Parathyroid adenoma (tissue), 2 donors: ENCODE data around the gene UNC13B.

Experiments
- H2AFZ ChIP-seq: fragments of 300-600 bp; sonication (generic); one replicate; pipeline ENCODE4 v1.7.0; 2017; ENCODE audit warnings: antibody characterized with exemption, mild to moderate bottlenecking
- H3K27ac ChIP-seq: fragments of 300-600 bp; sonication (generic); one replicate; pipeline ENCODE4 v1.7.0; 2017
- H3K27me3 ChIP-seq: fragments of 300-600 bp; sonication (generic); one replicate; pipeline ENCODE4 v1.7.0; 2017; ENCODE audit warnings: low read length; ENCODE audit not compliant: control insufficient read depth, insufficient read depth
- H3K36me3 ChIP-seq: fragments of 300-600 bp; sonication (generic); one replicate; pipeline ENCODE4 v1.7.0; 2017; ENCODE audit warnings: low read length; ENCODE audit not compliant: control insufficient read depth, insufficient read depth
- H3K4me1 ChIP-seq: fragments of 300-600 bp; sonication (generic); one replicate; pipeline ENCODE4 v1.7.0; 2017; ENCODE audit warnings: control low read depth
- H3K4me2 ChIP-seq: fragments of 300-600 bp; sonication (generic); one replicate; pipeline ENCODE4 v1.7.0; 2017; ENCODE audit warnings: low read length
- H3K4me3 ChIP-seq: fragments of 300-600 bp; sonication (generic); one replicate; pipeline ENCODE4 v1.7.0; 2017; ENCODE audit warnings: low read depth, low read length
- H3K79me2 ChIP-seq: fragments of 300-600 bp; sonication (generic); one replicate; pipeline ENCODE4 v1.7.0; 2017; ENCODE audit warnings: control low read depth
- H3K9ac ChIP-seq: fragments of 300-600 bp; sonication (generic); one replicate; pipeline ENCODE4 v1.7.0; 2017; ENCODE audit warnings: mild to moderate bottlenecking
- H3K9me3 ChIP-seq: fragments of 300-600 bp; sonication (generic); one replicate; pipeline ENCODE4 v1.7.0; 2017; ENCODE audit warnings: low read length; ENCODE audit not compliant: control insufficient read depth
- TF ChIP-seq, protein P1 (sequence below): fragments of 300-600 bp; sonication (generic); IDR thresholded peaks from one replicate; pipeline ENCODE4 v1.7.0; 2017; ENCODE audit warnings: antibody characterized with exemption, mild to moderate bottlenecking
- donor health status: primary hyperparathyroidism.

The UNC13B gene

DNA sequence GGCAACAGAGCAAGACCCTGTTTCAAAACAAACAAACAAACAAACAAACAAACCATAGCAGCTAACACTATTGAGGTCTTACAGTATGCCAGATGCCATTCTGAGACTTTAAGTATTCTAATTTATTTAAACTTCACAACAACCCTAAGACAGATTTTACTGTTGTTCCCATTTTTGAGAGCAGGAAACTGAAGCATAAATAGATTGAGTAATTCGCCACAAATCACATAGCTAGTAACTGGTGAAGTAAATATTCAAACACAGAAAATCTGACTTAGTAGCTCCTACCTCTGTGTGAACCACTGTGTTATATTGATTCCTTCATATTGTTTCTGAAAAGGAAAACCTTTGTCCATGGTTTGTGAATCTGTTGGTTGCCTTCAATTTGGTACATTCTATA lies 98.4 kb downstream of the UNC13B start:
- no peaks in the 10 kb centered on the region for H3K4me1 ChIP-seq
- H3K4me2 ChIP-seq = no peak overlapping the region
- H3K9me3 ChIP-seq = no peaks in the 10 kb centered on the region
- H3K27ac ChIP-seq = no peak overlapping the region
- no peaks in the 10 kb centered on the region for H3K79me2 ChIP-seq
- TF ChIP-seq, protein P1, sequence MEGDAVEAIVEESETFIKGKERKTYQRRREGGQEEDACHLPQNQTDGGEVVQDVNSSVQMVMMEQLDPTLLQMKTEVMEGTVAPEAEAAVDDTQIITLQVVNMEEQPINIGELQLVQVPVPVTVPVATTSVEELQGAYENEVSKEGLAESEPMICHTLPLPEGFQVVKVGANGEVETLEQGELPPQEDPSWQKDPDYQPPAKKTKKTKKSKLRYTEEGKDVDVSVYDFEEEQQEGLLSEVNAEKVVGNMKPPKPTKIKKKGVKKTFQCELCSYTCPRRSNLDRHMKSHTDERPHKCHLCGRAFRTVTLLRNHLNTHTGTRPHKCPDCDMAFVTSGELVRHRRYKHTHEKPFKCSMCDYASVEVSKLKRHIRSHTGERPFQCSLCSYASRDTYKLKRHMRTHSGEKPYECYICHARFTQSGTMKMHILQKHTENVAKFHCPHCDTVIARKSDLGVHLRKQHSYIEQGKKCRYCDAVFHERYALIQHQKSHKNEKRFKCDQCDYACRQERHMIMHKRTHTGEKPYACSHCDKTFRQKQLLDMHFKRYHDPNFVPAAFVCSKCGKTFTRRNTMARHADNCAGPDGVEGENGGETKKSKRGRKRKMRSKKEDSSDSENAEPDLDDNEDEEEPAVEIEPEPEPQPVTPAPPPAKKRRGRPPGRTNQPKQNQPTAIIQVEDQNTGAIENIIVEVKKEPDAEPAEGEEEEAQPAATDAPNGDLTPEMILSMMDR = no peak
- H3K4me3 ChIP-seq = no peak overlapping the region
- no peaks in the 10 kb centered on the region for H3K27me3 ChIP-seq
- no peak overlapping the region for H2AFZ ChIP-seq
- no peak overlapping the region for H3K9ac ChIP-seq
- H3K36me3 ChIP-seq = no peaks in the 10 kb centered on the region

DNA sequence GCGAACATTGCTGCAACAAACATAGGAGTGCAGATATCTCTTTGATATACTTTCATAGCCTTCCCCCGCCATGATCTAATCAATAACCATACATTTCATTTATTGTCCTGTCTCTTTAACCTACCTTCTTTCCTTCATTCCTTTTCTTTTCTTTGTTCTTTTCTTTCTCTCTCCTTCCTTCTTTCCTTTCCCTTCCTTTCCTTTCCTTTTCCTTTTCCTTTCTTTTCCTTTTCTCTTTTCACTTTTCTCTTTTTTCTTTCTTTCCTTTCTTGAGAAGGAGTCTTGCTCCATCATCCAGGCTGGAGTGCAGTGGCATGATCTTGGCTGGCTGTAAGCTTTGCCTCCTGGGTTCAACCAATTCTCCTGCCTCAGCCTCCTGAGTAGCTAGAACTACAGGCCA lies 100.3 kb downstream of the UNC13B start:
- H3K79me2 ChIP-seq = no peaks in the 10 kb centered on the region
- no peaks in the 10 kb centered on the region for H3K9me3 ChIP-seq
- no peaks in the 10 kb centered on the region for H3K36me3 ChIP-seq
- TF ChIP-seq, protein P1 = no peak
- no peaks in the 10 kb centered on the region for H3K4me1 ChIP-seq
- no peak overlapping the region for H3K27ac ChIP-seq
- H3K4me2 ChIP-seq = no peak overlapping the region
- H2AFZ ChIP-seq = no peak overlapping the region
- H3K27me3 ChIP-seq = no peaks in the 10 kb centered on the region
- no peak overlapping the region for H3K4me3 ChIP-seq
- H3K9ac ChIP-seq = no peak overlapping the region

DNA sequence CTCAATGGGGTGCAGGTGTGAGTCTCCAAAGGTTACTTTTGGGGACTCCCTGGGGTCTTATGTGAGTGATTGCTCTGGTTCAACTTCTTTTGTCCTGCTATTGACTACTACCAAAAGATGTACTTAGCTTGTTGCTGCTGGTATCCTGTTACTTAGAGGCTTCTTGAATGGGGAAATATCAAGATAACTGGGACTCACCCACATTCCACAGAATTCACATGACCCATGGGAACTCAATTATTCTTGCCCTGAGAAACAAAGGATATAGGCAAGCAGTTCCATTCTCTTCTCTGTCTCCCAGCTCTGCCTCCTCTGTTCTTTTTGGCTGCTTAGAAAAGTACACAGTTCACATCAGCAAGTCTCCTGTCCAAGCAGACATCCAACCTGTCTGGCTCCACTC lies 105.9 kb downstream of the UNC13B start:
- no peak overlapping the region for H3K4me3 ChIP-seq
- no peak overlapping the region for H3K9ac ChIP-seq
- H3K36me3 ChIP-seq = no peaks in the 10 kb centered on the region
- H3K27me3 ChIP-seq = no peaks in the 10 kb centered on the region
- no peaks in the 10 kb centered on the region for H3K4me1 ChIP-seq
- no peak overlapping the region for H3K4me2 ChIP-seq
- TF ChIP-seq, protein P1 = no peak
- H3K79me2 ChIP-seq = no peaks in the 10 kb centered on the region
- H2AFZ ChIP-seq = no peak overlapping the region
- H3K27ac ChIP-seq = no peak overlapping the region
- H3K9me3 ChIP-seq = no peaks in the 10 kb centered on the region

DNA sequence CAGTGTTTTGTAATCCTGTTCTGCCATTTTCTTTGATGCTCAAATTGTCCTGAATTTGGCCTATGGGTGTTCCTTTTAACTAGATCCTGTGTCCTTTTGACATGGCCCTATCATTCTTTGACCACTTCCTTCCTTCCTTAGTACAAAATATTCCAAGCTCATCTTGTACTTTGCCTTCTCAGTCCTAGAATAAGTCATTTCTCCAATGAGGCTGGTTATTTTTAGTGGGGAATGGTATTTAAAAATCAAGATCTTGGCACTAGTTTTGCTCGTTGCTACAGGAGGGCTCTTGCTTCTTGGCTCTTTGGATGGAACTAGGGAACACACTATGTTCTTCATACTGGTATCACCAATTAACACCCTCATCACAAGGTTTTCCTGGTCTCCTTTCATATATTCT lies 108.1 kb downstream of the UNC13B start:
- Histone ChIP-seq H3K27me3 (no peaks in the 10 kb centered on the region), H3K4me2 (no peak overlapping the region), H3K79me2 (no peaks in the 10 kb centered on the region), H3K4me1 (no peaks in the 10 kb centered on the region), H3K9ac (no peak overlapping the region), H3K9me3 (no peaks in the 10 kb centered on the region), H2AFZ (no peak overlapping the region), H3K36me3 (no peaks in the 10 kb centered on the region), H3K27ac (peak overlapping the region; percentile 47), H3K4me3 (no peak overlapping the region)
- TF ChIP-seq, protein P1 = no peak

DNA sequence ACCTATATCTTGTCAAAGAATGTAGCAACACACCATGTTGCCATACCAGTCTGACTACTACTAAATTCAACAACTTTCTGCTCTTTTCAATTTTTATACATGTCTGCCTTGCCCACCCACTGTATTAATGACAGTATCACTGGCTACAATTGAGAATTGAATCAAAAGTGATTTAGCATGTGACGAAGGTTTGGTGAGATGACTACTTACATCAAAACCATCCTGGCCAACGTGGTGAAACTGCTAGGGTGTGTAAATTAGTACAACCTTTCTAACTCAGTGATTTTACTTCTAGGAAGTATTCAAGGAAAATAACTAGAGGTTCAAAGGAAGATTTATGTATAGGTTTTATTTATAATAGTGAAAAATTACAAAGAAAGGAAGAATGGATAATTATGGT lies 109.8 kb downstream of the UNC13B start:
- Histone ChIP-seq H3K4me2 (no peak overlapping the region), H3K79me2 (no peaks in the 10 kb centered on the region), H3K27me3 (no peaks in the 10 kb centered on the region), H3K27ac (no peak overlapping the region), H3K4me3 (no peak overlapping the region), H3K9ac (no peak overlapping the region), H3K36me3 (no peaks in the 10 kb centered on the region), H3K9me3 (no peaks in the 10 kb centered on the region), H2AFZ (no peak overlapping the region), H3K4me1 (no peaks in the 10 kb centered on the region)
- TF ChIP-seq, protein P1 = no peak
